GM23248 (cell line): Measurements from ENCODE around the gene RFNG. TPM values are rescaled to one million over a fixed set of nuclear protein-coding genes. Genes with fewer than 3 reads are reported as not detected.

ENCODE experiments used
- DNase-seq: peaks from one replicate; pipeline ENCODE4 v3.0.0-alpha.2; 2015
- H2AFZ ChIP-seq: fragments of 200-600 bp; sonication (generic); 2 replicates; pipeline ENCODE4 v1.6.1; 2016; ENCODE audit warnings: antibody characterized with exemption
- H3F3A ChIP-seq: fragments of 200-600 bp; sonication (generic); 2 replicates; pipeline ENCODE4 v1.6.1; 2016; ENCODE audit warnings: mild to moderate bottlenecking, antibody characterized with exemption, mixed run types; ENCODE audit not compliant: insufficient read depth
- H3K27ac ChIP-seq: fragments of 200-600 bp; sonication (generic); 2 replicates; pipeline ENCODE4 v1.5.1; 2016; ENCODE audit warnings: mild to moderate bottlenecking
- H3K27me3 ChIP-seq: fragments of 200-600 bp; sonication (generic); replicated peaks from 2 replicates; pipeline ENCODE4 v1.6.1; 2016; ENCODE audit warnings: mild to moderate bottlenecking; ENCODE audit not compliant: insufficient read depth
- H3K36me3 ChIP-seq: fragments of 200-600 bp; sonication (generic); 2 replicates; pipeline ENCODE4 v1.6.1; 2016; ENCODE audit warnings: low read depth, mild to moderate bottlenecking
- H3K4me1 ChIP-seq: fragments of 200-600 bp; sonication (generic); 2 replicates; pipeline ENCODE4 v1.6.1; 2016; ENCODE audit warnings: mild to moderate bottlenecking; ENCODE audit not compliant: insufficient read depth
- H3K4me2 ChIP-seq: fragments of 200-600 bp; sonication (generic); one replicate; pipeline ENCODE4 v1.6.1; 2016; ENCODE audit warnings: mild to moderate bottlenecking; ENCODE audit not compliant: unreplicated experiment
- H3K4me3 ChIP-seq: fragments of 200-600 bp; sonication (generic); 2 replicates; pipeline ENCODE4 v1.5.1; 2016; ENCODE audit warnings: mild to moderate bottlenecking
- H3K79me2 ChIP-seq: fragments of 200-600 bp; sonication (generic); 2 replicates; pipeline ENCODE4 v1.6.1; 2016; ENCODE audit warnings: mild to moderate bottlenecking; ENCODE audit not compliant: insufficient read depth
- H3K9ac ChIP-seq: fragments of 200-600 bp; sonication (generic); 2 replicates; pipeline ENCODE4 v1.6.1; 2016; ENCODE audit warnings: mild to moderate bottlenecking
- H3K9me2 ChIP-seq: fragments of 200-600 bp; sonication (generic); 2 replicates; pipeline ENCODE4 v1.6.1; 2016; ENCODE audit warnings: mixed run types, mild to moderate bottlenecking, moderate library complexity; ENCODE audit not compliant: insufficient read depth
- H3K9me3 ChIP-seq: fragments of 200-600 bp; sonication (generic); one replicate; pipeline ENCODE4 v1.6.1; 2017; ENCODE audit warnings: low read depth
- H4K20me1 ChIP-seq: fragments of 200-600 bp; sonication (generic); 2 replicates; pipeline ENCODE4 v1.6.0; 2016; ENCODE audit not compliant: insufficient read depth
- EZH2 ChIP-seq: fragments of 200-600 bp; sonication (generic); IDR thresholded peaks from 2 replicates; pipeline ENCODE4 v1.6.1; 2018; ENCODE audit warnings: antibody characterized with exemption, mild to moderate bottlenecking; ENCODE audit not compliant: insufficient read depth, poor library complexity, severe bottlenecking
- EZH2phosphoT487 ChIP-seq: fragments of 200-600 bp; sonication (generic); IDR thresholded peaks from 2 replicates; pipeline ENCODE4 v1.6.1; 2018; ENCODE audit warnings: antibody characterized with exemption, moderate library complexity, mild to moderate bottlenecking, low read depth; ENCODE audit not compliant: insufficient read depth
- WGBS, 2 experiments: methylation state at CpG; one replicate each; pipeline ENCODE4 v1.1.6; 2015 to 2017; ENCODE audit warnings: low lambda C conversion rate in 2 of 2, low coverage in 1 of 2; ENCODE audit errors: missing lambda C conversion rate in 2 of 2; 5-methylcytosine and 5-hydroxymethylcytosine counted together
- in situ Hi-C: fragments of 300-500 bp; cut with MboI; formaldehyde crosslinking; loops from 2 replicates; pipeline ENCODE4 v1.15.0; 2020
- polyA plus RNA-seq: library from polyadenylated mRNA; unstranded; fragments of >200 nt; fragmentation: Nextera tagmentation; extraction: Ambion mirVana; gene quantifications from 2 replicates; pipeline ENCODE4 v1.2.1, GENCODE V29; 2016
- total RNA-seq: library from RNA; depleted of rRNA; stranded (reverse); fragments of >200 nt; shearing (Covaris generic); gene quantifications from 2 replicates; pipeline ENCODE4 v1.2.3, GENCODE V29; 2014

RFNG gene
- total and polyA plus RNA-seq, 2 experiments from 2014 or later, result 11.8 to 59.8 TPM

- no peak overlapping the region for H3K27ac ChIP-seq
- H3K27me3 ChIP-seq, result no peaks in the 10 kb centered on the region
- H3K9me2 ChIP-seq, result no peaks in the 10 kb centered on the region
- no peak overlapping the region for H3K4me3 ChIP-seq
- H3K9ac ChIP-seq, result no peak overlapping the region
- no peak overlapping the region for H3K4me2 ChIP-seq
- H3K79me2 ChIP-seq, result peaks cover 26% of the 10 kb centered on the region
- peaks cover 6% of the 10 kb centered on the region for H3K4me1 ChIP-seq
- no peaks in the 10 kb centered on the region for H3K9me3 ChIP-seq
- H3F3A ChIP-seq, result no peaks in the 10 kb centered on the region
- H3K36me3 ChIP-seq, result no peaks in the 10 kb centered on the region
- H4K20me1 ChIP-seq, result no peaks in the 10 kb centered on the region
- in situ Hi-C loops, result no loop called here
- TF ChIP-seq EZH2phosphoT487, result no peak
- no peak for TF ChIP-seq EZH2
- 85 to 90% methylated on average over 8 to 19 of the region's 20 CpGs for whole genome bisulfite sequencing, 2 experiments
- no peak for DNase-seq
- no peak overlapping the region for H2AFZ ChIP-seq
Measured at GRCh38 chr17:82048571-82048971, 3.0 kb downstream of the RFNG start.

- in situ Hi-C loops, result no loop called here
- Histone ChIP-seq H2AFZ (no peak overlapping the region), H3K9me3 (no peaks in the 10 kb centered on the region), H3K9me2 (no peaks in the 10 kb centered on the region), H3K36me3 (no peaks in the 10 kb centered on the region), H3K27me3 (no peaks in the 10 kb centered on the region), H3K9ac (no peak overlapping the region), H4K20me1 (no peaks in the 10 kb centered on the region), H3K27ac (no peak overlapping the region), H3K4me1 (peaks cover 5% of the 10 kb centered on the region), H3K4me2 (no peak overlapping the region), H3F3A (no peaks in the 10 kb centered on the region), H3K79me2 (peaks cover 21% of the 10 kb centered on the region), H3K4me3 (no peak overlapping the region)
- TF ChIP-seq EZH2 (no peak), EZH2phosphoT487 (no peak)
- no peak for DNase-seq
- 89 to 90% methylated on average over 18 to 23 of the region's 25 CpGs for WGBS, 2 experiments
Measured at GRCh38 chr17:82047914-82048570, 3.6 kb downstream of the RFNG start.

GRCh38 chr17:82047379-82047778, 4.2 kb downstream of the RFNG start:
- H3F3A ChIP-seq, result no peaks in the 10 kb centered on the region
- no peaks in the 10 kb centered on the region for H3K36me3 ChIP-seq
- H4K20me1 ChIP-seq, result no peaks in the 10 kb centered on the region
- no peak for TF ChIP-seq EZH2
- no peak for TF ChIP-seq EZH2phosphoT487
- in situ Hi-C loops, result no loop called here
- H3K9me3 ChIP-seq, result no peaks in the 10 kb centered on the region
- H3K4me3 ChIP-seq, result no peak overlapping the region
- no peak overlapping the region for H3K4me2 ChIP-seq
- no peaks in the 10 kb centered on the region for H3K4me1 ChIP-seq
- H3K27ac ChIP-seq, result no peak overlapping the region
- no peak overlapping the region for H3K9ac ChIP-seq
- WGBS, 2 experiments, result 93 to 97% methylated on average over 23 to 24 of the region's 24 CpGs
- peaks cover 14% of the 10 kb centered on the region for H3K79me2 ChIP-seq
- no peaks in the 10 kb centered on the region for H3K9me2 ChIP-seq
- DNase-seq, result no peak
- no peaks in the 10 kb centered on the region for H3K27me3 ChIP-seq
- no peak overlapping the region for H2AFZ ChIP-seq

- H3K4me1 ChIP-seq, result no peaks in the 10 kb centered on the region
- no peaks in the 10 kb centered on the region for H3K36me3 ChIP-seq
- in situ Hi-C loops, result no loop called here
- H3K9me3 ChIP-seq, result no peaks in the 10 kb centered on the region
- no peak overlapping the region for H2AFZ ChIP-seq
- DNase-seq, result no peak
- peaks cover 10% of the 10 kb centered on the region; the same call in 1 of the 2 replicates for H3K79me2 ChIP-seq
- TF ChIP-seq EZH2 (no peak), EZH2phosphoT487 (no peak)
- no peak overlapping the region for H3K4me2 ChIP-seq
- no peak overlapping the region for H3K27ac ChIP-seq
- no peaks in the 10 kb centered on the region for H3K27me3 ChIP-seq
- no peaks in the 10 kb centered on the region for H3F3A ChIP-seq
- WGBS, 2 experiments, result 88 to 93% methylated on average over 21 of the region's 21 CpGs
- no peak overlapping the region for H3K4me3 ChIP-seq
- H4K20me1 ChIP-seq, result no peaks in the 10 kb centered on the region
- H3K9ac ChIP-seq, result no peak overlapping the region
- H3K9me2 ChIP-seq, result no peaks in the 10 kb centered on the region
Measured at GRCh38 chr17:82046903-82047302, 4.7 kb downstream of the RFNG start.
